ENCODE data around the gene EFCAB8.

GRCh38 chr20:32902456-32903420 is 44.0 kb downstream of the EFCAB8 start:
- TF ChIP-seq CTCF (IDR thresholded peaks at IDR 0.05; ENCODE audit: low read depth, low read length, missing input control) (peak; percentile 94), SP1 (IDR thresholded peaks at IDR 0.05) (no peak), ATF3 (IDR thresholded peaks at IDR 0.05) (no peak), REST (IDR thresholded peaks at IDR 0.05) (no peak), RAD21 (IDR thresholded peaks at IDR 0.05) (peak; percentile 88 to 95), MAX (IDR thresholded peaks at IDR 0.05) (no peak), ZBTB33 (IDR thresholded peaks at IDR 0.05) (no peak), YY1 (IDR thresholded peaks at IDR 0.05) (no peak), FOXA1 (IDR thresholded peaks at IDR 0.05) (no peak)

Data from liver (tissue), 3 donors.